Cardiac fibroblast (primary cell): Measurements from ENCODE around the gene SYTL2.

Source experiments
- DNase-seq, 2 donors: peaks; one replicate each; pipeline versions ENCODE4 v3.0.0 to v3.0.0-alpha.2; 2010; ENCODE audit warnings: low read depth in 2 of 2
- H3K4me3 ChIP-seq, 2 donors: replicated peaks in 1 of 2; 1 replicate in 1 of 2; 2 replicates in 1 of 2; pipeline ENCODE4 v1.5.1; 2011; ENCODE audit warnings: low read depth in 2 of 2, low read length in 2 of 2, mild to moderate bottlenecking in 2 of 2, moderate library complexity in 1 of 2
- CTCF ChIP-seq: IDR thresholded peaks from one replicate; pipeline ENCODE4 v1.5.1; 2011; ENCODE audit warnings: low read depth, mild to moderate bottlenecking, low read length, inconsistent platforms

SYTL2 gene

GRCh38 chr11:85771568-85771967 lies 39.4 kb downstream of the SYTL2 start:
- no peak for TF ChIP-seq CTCF
- DNase-seq, result no peak

GRCh38 chr11:85769771-85770170 lies 41.2 kb downstream of the SYTL2 start:
- H3K4me3 ChIP-seq, result no peak overlapping the region
- TF ChIP-seq CTCF, result no peak
- no peak for DNase-seq

More at GRCh38 chr11:85771568-85771967, 39.4 kb downstream of the SYTL2 start:
- no peak overlapping the region for H3K4me3 ChIP-seq

GRCh38 chr11:85768473-85769146 lies 42.3 kb downstream of the SYTL2 start:
- TF ChIP-seq CTCF, result no peak

GRCh38 chr11:85767246-85767945 lies 43.5 kb downstream of the SYTL2 start:
- TF ChIP-seq CTCF, result no peak
- no peak overlapping the region for H3K4me3 ChIP-seq
- DNase-seq, result no peak

More at GRCh38 chr11:85768473-85769146, 42.3 kb downstream of the SYTL2 start:
- no peak overlapping the region for H3K4me3 ChIP-seq
- no peak for DNase-seq

- TF ChIP-seq CTCF, result no peak
- no peak for DNase-seq
- no peak overlapping the region for H3K4me3 ChIP-seq
Measured at GRCh38 chr11:85766721-85767161, 44.2 kb downstream of the SYTL2 start.

GRCh38 chr11:85764796-85765195 lies 46.1 kb downstream of the SYTL2 start:
- no peak overlapping the region for H3K4me3 ChIP-seq
- DNase-seq, result no peak
- no peak for TF ChIP-seq CTCF

GRCh38 chr11:85762226-85762625 lies 48.7 kb downstream of the SYTL2 start:
- no peak for TF ChIP-seq CTCF

More at GRCh38 chr11:85762226-85762625, 48.7 kb downstream of the SYTL2 start:
- peak in 1 of 2 donors; percentile 7 for DNase-seq
- H3K4me3 ChIP-seq, result no peak overlapping the region
